ENCODE data around the gene ZBED4.
A peak's percentile ranks its signal among the peaks of the same experiment; 100 is the strongest.
"Not testable (repeated sequence)": the region's sequence is repeated elsewhere in the genome, so short reads cannot be mapped to it uniquely, and the experiment has no call there.

Gene ZBED4

GRCh38 chr22:49852898-49853894 lies at the start of gene ZBED4:
ZBED4 (plus strand) TSS chr22:49853844; CDS start chr22:49883663, 29,819 bp downstream.
- peak; percentile 90 for DNase-seq (ENCODE audit: low read depth)

DNA sequence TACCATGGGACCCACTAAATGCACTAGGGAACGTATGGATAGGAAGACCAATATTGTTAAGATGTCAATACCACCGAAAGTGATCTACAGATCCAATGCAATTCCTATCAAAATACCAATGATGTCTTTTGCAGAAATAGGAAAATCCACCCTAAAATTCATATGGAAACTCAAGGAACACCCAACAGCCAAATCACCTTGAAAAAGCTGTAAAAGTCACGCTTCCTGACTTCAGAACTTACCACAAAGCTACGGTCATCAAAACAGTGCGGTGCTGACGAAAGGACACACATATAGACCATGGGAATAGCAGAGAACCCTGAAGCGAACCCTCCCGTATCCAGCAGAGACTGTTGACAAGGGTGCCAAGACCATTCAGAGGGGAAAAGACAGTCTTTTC lies 46.5 kb upstream of the ZBED4 start:
- no peak for DNase-seq (ENCODE audit: low read depth)

DNA sequence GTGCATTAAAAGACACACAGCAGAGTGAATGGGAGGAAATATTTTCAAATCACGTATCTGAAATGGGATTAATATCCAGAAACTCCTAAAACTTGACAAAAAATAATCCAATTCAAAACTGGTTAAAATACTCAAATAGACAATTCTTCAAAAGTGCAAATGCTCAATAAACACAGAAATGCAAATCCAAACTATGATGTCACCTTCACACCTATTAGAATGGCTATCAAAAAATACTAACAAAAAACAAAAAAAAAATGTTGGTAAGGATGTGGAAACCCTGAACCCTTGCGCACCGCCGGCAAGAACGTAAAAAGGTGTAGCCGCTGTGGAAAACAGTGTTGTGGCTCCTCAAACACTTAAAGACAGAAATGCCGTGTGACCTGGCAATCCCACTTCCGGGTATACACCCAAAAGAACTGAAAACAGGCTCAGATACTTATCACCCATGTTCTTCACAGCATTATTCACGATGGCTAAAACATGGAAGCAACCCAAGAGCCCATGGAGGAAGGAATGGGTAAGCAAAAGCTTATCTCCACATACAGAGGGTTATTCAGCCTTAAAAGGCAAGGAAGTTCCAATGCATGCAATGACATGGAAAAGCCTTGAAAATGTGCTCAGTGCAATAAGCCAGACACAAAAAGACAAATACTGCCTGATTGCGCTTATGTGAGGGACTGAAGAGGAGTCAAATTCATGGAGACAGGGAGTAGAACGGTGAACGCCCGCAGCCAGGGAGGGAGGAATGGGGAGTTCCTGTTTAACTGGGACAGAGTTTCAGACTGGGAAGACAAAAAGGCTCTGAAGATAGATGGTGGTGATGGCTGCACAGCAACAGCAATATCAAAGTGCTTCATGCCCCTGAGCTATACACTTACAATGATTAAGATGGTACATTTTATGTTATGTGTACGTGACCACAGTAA lies 45.6 kb upstream of the ZBED4 start:
- peak; percentile 27 for DNase-seq (ENCODE audit: low read depth)

DNA sequence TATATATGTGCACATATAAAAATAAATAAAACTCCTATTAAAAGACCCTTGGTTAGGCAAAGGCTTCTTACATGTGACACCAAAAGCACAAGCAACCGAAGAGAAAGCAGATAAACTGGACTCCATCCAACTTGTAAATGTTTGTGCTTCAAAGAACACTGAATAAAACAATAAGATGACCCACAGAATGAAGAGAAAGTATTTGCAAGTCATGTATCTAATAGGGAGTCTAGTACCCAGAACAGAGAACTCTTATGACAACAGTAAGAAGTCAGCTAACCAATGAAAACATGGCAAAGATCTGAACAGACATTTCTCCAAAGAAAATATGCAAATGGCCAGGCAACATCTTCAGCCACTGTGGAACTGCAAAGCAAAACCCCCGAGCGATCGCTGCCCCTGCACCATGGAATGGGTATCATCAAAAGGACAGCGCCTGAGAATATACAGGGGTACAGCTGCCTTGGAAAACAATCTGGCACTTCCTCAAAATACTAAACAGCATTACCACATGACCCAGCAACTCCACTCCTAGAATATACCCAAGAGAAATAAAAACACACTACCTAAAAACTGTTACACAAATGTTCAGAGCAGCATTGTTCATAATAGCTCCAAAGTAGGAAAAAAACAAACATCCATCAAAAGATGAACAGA lies 43.2 kb upstream of the ZBED4 start:
- DNase-seq (ENCODE audit: low read depth): peak; percentile 19

- no peak for DNase-seq (ENCODE audit: low read depth)
Measured at GRCh38 chr22:49811020-49811791, 42.4 kb upstream of the ZBED4 start.

DNA sequence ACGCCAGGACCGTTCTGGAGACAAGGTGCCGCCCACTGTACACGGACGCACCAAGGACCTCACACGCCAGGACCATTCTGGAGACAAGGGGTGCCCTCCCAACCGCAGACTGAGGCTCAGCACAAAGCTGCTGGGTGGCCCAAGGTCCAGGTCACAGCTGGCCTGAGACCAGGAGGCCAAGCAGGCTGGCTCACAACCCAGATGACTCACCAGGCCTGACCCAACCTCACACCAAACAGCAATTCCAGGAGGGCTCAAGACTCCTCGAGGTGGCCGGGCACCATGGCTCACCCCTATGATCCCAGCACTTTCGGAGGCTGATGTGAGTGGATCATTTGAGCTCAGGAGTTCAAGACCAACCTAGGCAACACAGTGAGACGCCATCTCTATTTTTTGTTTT lies 40.8 kb upstream of the ZBED4 start:
- DNase-seq (ENCODE audit: low read depth): peak; percentile 21

DNA sequence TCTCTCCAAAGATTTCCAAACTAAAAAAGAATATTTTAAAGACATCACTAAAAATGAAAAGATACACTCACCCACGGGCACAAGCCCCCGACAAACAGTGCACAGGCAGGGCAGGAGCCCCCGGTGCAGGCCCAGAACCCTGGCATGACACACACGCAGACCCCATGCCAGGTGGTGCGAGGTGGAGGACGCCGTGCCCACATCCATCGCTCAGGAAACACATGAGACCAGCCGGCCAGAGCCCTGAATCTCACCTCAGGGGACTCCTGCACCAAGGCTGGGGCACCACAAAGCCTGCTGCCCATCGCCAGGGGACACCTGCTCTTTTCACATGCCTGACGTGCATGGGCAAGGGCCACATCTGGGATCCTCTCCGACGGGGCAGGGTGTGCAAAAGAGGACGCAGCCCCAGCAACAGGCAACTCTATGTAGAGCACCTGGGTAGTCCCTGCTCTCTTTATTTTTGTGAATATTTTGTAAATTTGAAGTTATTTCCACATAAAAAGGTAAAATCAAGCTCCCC lies 39.4 kb upstream of the ZBED4 start:
- DNase-seq (ENCODE audit: low read depth): no peak

- DNase-seq (ENCODE audit: low read depth): no peak
Measured at GRCh38 chr22:49814856-49815255, 38.8 kb upstream of the ZBED4 start.

DNA sequence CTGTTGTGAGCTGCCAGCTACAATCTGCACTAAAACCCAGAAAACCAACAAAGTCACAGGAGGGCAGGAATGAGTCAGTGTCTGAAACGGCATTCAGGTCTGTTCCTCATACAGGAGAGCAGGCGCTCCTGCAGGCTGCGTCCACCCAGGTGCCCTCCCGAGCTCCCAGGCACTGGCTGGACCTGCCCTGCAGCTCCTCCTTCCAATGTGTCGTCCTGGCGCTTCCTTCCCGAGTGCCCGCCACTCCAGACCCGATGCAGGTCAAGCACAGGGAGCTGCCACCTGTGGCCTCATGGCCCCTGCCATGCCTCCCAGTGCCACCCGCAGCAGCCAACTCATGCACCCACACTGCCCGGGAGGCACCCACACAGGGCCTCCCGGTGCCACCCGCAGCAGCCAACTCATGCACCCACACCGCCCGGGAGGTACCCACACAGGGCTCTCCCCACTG lies 38.0 kb upstream of the ZBED4 start:
- peak; percentile 22 for DNase-seq (ENCODE audit: low read depth)

DNA sequence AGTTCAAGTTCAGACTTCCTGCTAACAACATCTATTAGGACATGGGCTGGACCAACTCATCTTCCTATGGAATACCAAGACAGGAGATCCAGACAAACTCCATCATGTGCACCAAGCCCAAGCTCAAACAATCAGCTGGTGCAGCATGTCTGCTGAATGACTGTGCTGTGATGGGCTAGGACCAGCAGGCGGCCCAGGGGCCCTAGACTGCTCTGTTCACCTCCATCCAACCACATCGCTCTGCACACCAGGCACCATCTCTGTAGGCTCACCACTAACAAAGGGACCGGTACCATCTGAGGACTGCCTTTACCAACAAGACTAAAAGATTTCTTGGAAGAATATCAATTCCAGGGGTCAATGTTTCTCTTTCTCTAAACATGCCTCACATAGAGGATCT lies 36.3 kb upstream of the ZBED4 start:
- DNase-seq (ENCODE audit: low read depth): no peak

- DNase-seq (ENCODE audit: low read depth): no peak
Measured at GRCh38 chr22:49820984-49821383, 32.7 kb upstream of the ZBED4 start.

DNA sequence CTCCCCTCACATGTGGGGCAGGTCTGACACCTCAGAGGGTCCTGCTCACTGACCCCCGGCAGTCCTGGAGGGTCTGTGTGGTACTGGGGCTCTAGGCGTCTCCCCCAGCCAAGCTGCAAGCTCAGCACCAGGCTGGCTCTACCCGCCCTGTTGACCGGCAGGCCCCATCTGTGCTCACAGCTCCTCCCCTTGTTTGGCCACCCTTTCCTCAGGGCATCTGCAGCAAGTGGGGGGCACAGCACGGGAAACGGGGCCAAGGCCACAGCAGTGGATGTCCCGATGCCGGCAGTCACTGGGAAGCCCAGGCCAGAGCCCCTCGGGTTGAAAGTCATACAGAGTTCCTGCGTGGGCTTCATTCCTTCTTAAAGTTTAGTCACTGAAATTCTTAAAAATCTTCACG lies 31.9 kb upstream of the ZBED4 start:
- DNase-seq (ENCODE audit: low read depth): not testable (repeated sequence)

DNA sequence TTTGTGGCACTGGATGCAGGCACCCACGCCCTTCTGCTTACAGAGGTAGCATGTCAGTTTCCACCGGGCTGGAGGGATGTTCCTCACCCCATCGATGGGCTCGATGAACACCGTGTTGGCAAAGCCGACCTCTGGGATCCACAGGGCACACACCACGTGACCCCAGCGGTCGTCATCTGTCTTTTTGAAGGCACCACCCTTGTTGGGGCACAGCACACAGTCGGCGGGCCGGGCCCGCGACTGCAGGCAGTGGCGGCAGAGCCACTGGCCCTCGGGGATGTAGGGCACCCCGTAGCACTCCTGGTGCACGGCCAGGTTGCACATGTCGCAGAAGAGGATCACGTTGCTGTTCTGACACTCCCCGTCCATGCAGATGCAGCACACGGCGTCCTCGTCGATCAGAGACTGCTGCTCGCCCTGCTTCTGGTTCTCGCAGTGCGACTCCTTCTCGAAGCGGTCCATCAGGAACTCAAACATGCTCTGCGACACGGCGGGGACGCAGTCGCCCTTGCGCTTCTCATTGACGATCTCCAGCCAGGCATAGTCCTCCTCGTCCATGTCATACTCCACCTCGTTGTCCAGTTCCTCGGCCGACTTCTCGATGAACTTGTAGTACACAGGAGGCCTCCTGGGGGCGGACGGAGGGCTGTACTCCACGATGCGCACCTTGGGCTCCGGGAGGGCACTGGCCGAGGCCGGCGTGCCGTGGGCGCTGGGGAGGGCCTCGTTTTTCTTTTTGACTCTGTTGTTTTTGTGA lies 30.2 kb upstream of the ZBED4 start:
- no peak for DNase-seq (ENCODE audit: low read depth)

DNA sequence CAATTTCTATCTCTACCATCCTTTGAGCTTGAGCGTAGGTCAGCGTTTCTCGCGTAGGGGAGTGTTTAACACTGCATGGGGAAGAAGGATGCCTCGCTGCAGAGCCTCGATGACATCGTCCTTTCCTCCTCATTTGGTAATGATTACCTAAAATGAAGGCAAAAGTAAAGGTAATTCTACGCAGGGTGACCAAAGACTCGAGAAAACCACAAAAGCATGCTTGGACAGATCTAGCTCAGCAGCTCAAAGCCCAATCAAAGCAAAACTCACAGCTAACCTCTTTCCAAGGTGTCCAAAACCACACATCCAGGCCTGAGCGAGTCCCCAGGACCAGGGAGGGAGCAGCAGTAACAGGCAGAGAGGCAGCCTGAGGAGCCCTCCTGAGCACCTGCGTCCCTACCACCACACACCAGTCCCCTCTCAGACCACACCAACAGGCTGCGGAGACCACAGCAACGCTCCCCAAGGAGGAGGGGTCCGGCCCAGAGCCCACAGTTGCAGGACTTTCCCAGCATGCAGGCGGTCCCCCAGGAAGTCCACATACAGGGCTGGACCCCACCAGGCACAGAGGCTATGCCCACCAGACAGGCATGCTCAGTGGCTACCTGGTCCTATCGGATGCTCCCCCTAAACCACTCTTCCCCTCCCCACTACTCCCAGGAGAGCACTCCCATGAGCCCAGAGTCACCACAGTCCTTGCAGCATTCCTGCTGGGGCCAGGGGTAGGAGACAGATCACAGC lies 29.3 kb upstream of the ZBED4 start:
- DNase-seq (ENCODE audit: low read depth): no peak

- DNase-seq (ENCODE audit: low read depth): no peak
Measured at GRCh38 chr22:49824936-49825335, 28.7 kb upstream of the ZBED4 start.

- DNase-seq (ENCODE audit: low read depth): peak; percentile 17
Measured at GRCh38 chr22:49825436-49825835, 28.2 kb upstream of the ZBED4 start.

DNA sequence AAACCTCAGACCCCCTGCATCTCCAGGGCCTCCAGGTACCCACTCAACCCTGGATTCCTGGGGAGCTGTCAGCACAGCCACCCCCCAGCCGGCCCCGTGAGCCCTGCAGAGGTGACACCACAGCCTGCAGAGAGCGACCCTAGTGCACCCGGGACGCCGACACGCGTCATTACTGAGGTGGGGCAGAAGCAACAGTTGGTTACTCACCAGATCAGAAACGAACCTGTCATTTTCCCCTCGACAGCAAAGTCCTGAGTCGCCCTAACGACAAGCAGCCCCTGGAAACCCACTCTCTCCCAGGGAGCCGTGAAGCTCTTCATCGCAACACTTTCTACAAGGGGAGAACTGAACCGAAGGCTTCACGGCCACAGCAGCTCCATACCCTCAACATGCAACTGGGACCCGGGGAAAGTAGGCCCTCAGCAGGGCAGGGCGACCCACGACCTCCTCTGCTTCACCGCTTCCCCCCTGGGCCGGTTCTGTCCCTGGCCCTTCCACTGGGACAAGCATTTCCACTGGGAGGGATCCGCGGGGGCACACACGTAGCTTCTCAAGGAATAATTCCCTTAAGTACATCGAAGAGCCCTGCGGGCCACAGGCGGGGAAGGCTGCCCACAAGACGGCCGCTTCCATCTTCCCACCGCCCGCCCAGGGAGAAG lies 27.6 kb upstream of the ZBED4 start:
- no peak for DNase-seq (ENCODE audit: low read depth)

DNA sequence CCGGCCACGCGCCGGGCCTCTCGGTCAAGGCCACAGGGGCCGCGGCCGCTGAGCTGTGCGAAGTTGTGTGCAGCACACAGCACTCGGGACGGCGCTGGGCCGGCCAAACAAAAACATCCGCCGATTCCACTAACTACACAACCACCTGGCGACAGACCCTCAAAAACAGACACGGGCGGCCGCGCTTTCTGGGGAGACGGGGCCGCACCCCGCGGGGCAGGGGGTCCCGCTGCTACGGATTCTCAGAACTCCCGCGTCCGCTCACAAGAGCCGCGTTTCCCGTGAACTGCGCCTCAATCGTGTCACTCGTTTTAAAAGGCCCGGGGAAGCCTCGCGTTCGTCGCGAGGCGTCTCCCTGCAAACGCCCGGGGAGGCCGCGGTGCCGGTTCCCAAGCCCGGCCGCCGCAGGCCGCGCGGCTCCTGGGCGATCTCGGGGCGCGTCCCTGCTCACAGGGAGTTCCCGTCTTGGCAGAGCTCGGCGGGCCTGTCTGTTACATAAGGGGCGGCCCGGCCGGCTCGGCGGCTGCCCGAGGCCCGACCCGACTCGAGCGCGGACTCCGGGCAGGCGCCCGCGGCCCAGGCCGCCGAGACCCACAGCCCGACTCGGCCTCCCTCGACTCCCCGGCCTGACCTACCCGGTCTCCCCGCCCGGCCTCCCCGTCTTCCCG lies 26.9 kb upstream of the ZBED4 start:
- DNase-seq (ENCODE audit: low read depth): peak; percentile 38

All from amniotic epithelial cell (primary cell).